Kidney (tissue), 14 donors: Measurements from ENCODE around the gene NPAS3. TPM values are rescaled to one million over a fixed set of nuclear protein-coding genes. Genes with fewer than 3 reads are reported as not detected.

Source experiments
- DNase-seq, 5 donors: peaks; one replicate each; pipeline ENCODE4 v3.0.0-alpha.2; 2013 to 2020
- FAIRE-seq: peaks from 2 replicates; lab custom pipeline; 2012; peaks lifted over from hg19 to GRCh38; lab: Jason Lieb, UNC
- H3K27ac ChIP-seq, 2 donors: one replicate each; pipeline ENCODE4 v1.7.0; 2013; ENCODE audit warnings: low read depth in 2 of 2, low read length in 2 of 2, inconsistent platforms in 1 of 2
- H3K27me3 ChIP-seq: one replicate; pipeline ENCODE4 v1.7.1; 2013; ENCODE audit warnings: low read length, inconsistent platforms; ENCODE audit not compliant: control insufficient read depth, insufficient read depth
- H3K36me3 ChIP-seq, 3 donors: one replicate each; pipeline versions ENCODE4 v1.7.0 to v1.7.1; 2013; ENCODE audit warnings: low read length in 3 of 3, control low read depth in 1 of 3, inconsistent platforms in 1 of 3; ENCODE audit not compliant: insufficient read depth in 3 of 3, control insufficient read depth in 2 of 3
- H3K4me1 ChIP-seq, 3 donors: one replicate each; pipeline versions ENCODE4 v1.7.0 to v1.7.1; 2013; ENCODE audit warnings: low read length in 3 of 3, inconsistent platforms in 1 of 3, low read depth in 1 of 3; ENCODE audit not compliant: control insufficient read depth in 2 of 3, insufficient read depth in 2 of 3
- H3K4me3 ChIP-seq, 3 donors: one replicate each; pipeline versions ENCODE4 v1.7.0 to v1.8.1; 2013; ENCODE audit warnings: low read length in 3 of 3, control low read depth in 1 of 3, inconsistent platforms in 1 of 3
- H3K9ac ChIP-seq, 3 donors: one replicate each; pipeline versions ENCODE4 v1.7.0 to v1.7.1; 2013; ENCODE audit warnings: low read length in 3 of 3, control low read depth in 1 of 3, inconsistent platforms in 1 of 3
- H3K9me3 ChIP-seq, 3 donors: one replicate each; pipeline versions ENCODE4 v1.7.0 to v1.7.1; 2013; ENCODE audit warnings: low read length in 3 of 3, control low read depth in 1 of 3, inconsistent platforms in 1 of 3; ENCODE audit not compliant: control insufficient read depth in 2 of 3, insufficient read depth in 1 of 3
- intact Hi-C: fragments of 100-400 bp; cut with DNase I; formaldehyde crosslinking; loops from one replicate; pipeline ENCODE4 v1.11.1; 2022
- polyA plus RNA-seq: library from polyadenylated mRNA; stranded (reverse); fragments of 350-450 nt; fragmentation: Illumina TruSeq; extraction: RNeasy Lipid Tissue Mini Kit (QIAGEN cat#74804); gene quantifications from one replicate; pipeline ENCODE4 v1.2.3, GENCODE V29; 2014; ENCODE audit warnings: low read depth, low replicate concordance; ENCODE audit not compliant: insufficient read depth
- total RNA-seq: library from RNA; stranded (reverse); fragmentation: NEBNext Ultra II Directional; extraction: Animal tissue kit (Norgen Biotek cat#: 25700); gene quantifications from one replicate; pipeline ENCODE4 v1.2.1, GENCODE V29; 2021
- TF ChIP-seq, protein P1 (sequence below): IDR thresholded peaks from 3 replicates; pipeline ENCODE4 v1.5.1; 2012; ENCODE audit warnings: mild to moderate bottlenecking, moderate library complexity, borderline replicate concordance; ENCODE audit not compliant: insufficient read depth; ENCODE audit errors: extremely low read depth
- donor health status: control.
- donor health status: control.
- donor health status: control.
- donor health status: control.
- donor health status: control.
- donor health status: DM: yes; HTN: yes; CAD: no.
- donor health status: Normal renal cell carcinoma (clear cell type).

The NPAS3 gene
- total and polyA plus RNA-seq, 2 donors from 2014 or later, result 0.82 to 5.0 TPM

DNA sequence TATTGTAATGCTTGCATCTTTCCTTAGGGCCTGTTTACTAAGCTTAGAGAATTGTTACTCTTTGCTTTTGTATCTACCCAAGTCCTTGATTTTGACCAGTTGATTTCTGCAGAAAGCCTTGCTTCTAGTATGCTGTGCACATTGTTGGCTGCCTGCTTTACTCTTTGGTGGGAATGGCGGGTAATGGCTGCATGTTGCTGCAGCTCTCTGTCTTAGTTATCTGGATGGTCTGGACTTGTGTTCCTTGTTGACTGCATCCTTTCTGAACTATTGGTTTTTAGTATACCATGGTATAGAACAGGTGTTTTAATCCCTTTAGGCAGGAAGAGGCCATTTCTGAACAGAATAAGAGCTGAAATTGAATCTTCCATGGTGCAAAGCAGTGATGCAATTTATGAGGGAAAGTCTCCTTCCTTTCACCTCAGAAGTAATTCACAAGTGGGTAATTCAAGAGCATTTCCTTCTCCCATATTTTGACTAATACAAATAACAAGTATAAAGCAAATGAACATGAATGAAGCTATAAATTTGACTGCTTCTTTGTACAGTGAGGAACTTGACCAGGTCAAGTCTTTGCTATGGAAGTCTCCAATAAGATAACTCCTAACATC, 466.4 kb downstream of the NPAS3 start:
- no peak overlapping the region for H3K27ac ChIP-seq
- H3K9ac ChIP-seq, result no peak overlapping the region
- H3K9me3 ChIP-seq, result peaks cover 0 to 8% (median 5%) of the 10 kb centered on the region in 3 donors
- no peaks in the 10 kb centered on the region for H3K4me1 ChIP-seq
- DNase-seq (no peak), FAIRE-seq (no peak)
- H3K27me3 ChIP-seq, result no peaks in the 10 kb centered on the region
- H3K36me3 ChIP-seq, result no peaks in the 10 kb centered on the region
- intact Hi-C loops, result no loop called here
- TF ChIP-seq, protein P1, sequence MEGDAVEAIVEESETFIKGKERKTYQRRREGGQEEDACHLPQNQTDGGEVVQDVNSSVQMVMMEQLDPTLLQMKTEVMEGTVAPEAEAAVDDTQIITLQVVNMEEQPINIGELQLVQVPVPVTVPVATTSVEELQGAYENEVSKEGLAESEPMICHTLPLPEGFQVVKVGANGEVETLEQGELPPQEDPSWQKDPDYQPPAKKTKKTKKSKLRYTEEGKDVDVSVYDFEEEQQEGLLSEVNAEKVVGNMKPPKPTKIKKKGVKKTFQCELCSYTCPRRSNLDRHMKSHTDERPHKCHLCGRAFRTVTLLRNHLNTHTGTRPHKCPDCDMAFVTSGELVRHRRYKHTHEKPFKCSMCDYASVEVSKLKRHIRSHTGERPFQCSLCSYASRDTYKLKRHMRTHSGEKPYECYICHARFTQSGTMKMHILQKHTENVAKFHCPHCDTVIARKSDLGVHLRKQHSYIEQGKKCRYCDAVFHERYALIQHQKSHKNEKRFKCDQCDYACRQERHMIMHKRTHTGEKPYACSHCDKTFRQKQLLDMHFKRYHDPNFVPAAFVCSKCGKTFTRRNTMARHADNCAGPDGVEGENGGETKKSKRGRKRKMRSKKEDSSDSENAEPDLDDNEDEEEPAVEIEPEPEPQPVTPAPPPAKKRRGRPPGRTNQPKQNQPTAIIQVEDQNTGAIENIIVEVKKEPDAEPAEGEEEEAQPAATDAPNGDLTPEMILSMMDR, result no peak
- no peak overlapping the region for H3K4me3 ChIP-seq

DNA sequence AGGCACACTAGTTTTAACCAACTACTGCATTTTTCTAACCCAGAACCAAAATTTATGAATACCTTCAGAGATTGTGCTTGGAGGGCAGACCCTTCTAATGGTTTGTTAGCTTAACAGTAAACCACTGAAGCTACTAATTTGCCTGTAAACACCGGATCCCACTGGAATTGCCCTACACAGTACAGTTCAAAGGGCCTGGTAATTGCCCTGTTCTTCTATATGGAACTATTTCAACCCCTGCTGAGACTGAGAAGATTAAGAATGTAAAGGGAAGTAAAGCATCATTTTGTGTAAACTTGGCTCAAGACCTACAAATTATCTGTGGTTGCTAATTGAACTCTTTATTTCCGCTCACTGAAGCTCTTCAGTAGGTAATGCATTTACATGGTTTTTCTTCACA, 468.1 kb downstream of the NPAS3 start:
- no peak for FAIRE-seq

DNA sequence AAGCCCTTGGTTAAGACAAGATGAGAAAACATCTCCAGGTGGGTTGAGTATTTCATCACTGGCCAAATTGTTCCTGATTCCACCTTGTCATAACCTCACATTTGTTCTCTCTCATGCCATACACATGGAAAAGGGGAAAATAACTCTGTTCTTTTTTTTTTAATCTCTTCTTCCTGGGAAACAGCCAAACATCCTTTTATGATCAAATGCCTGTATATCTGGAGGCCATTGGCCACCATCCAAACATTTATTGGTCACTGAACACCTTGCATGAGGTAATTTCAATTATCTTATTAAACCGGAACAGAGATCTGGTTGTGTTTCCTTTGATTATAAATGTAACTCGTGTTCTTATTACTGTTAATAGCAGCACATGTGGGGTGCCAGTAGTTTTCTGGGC, 469.6 kb downstream of the NPAS3 start:
- intact Hi-C loops, result no loop called here
- Histone ChIP-seq H3K9me3 (peaks cover 0 to 8% (median 5%) of the 10 kb centered on the region in 3 donors), H3K36me3 (no peaks in the 10 kb centered on the region), H3K4me3 (no peak overlapping the region), H3K4me1 (no peaks in the 10 kb centered on the region), H3K9ac (no peak overlapping the region), H3K27me3 (no peaks in the 10 kb centered on the region), H3K27ac (no peak overlapping the region)
- DNase-seq, result no peak
- TF ChIP-seq, protein P1, result no peak
- FAIRE-seq, result no peak

More for the DNA sequence above, 468.1 kb downstream of the NPAS3 start:
- H3K36me3 ChIP-seq, result no peaks in the 10 kb centered on the region
- H3K9me3 ChIP-seq, result peaks cover 0 to 8% (median 5%) of the 10 kb centered on the region in 3 donors
- H3K4me1 ChIP-seq, result no peaks in the 10 kb centered on the region
- no peak overlapping the region for H3K4me3 ChIP-seq
- TF ChIP-seq, protein P1, result no peak
- H3K9ac ChIP-seq, result no peak overlapping the region
- H3K27me3 ChIP-seq, result no peaks in the 10 kb centered on the region
- no peak for DNase-seq
- intact Hi-C loops, result no loop called here
- H3K27ac ChIP-seq, result no peak overlapping the region

DNA sequence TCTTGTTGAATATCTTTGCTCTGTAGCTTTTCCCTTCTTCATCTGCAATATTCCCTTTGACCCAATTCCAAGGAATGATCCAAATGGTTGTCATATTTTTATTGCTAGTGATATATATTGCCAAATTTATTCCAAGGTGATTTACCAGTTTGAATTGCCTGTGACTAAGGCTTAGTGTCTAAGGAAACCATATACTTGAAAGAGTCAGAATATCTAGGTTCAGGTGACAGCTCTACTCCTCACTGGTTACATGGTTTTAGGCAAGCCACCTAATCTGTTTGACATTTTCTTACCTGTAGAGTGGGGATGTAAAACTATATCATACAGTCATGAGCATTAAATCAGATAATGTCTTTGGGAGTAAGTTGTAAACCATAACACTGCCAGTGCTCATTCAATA, 473.8 kb downstream of the NPAS3 start:
- H3K27ac ChIP-seq, result no peak overlapping the region
- no peak for FAIRE-seq

More for the DNA sequence above, 473.8 kb downstream of the NPAS3 start:
- Histone ChIP-seq H3K9me3 (no peaks in the 10 kb centered on the region), H3K9ac (no peak overlapping the region), H3K4me1 (no peaks in the 10 kb centered on the region), H3K4me3 (no peak overlapping the region), H3K27me3 (no peaks in the 10 kb centered on the region), H3K36me3 (no peaks in the 10 kb centered on the region)
- intact Hi-C loops, result no loop called here
- no peak for DNase-seq
- TF ChIP-seq, protein P1, result no peak
